ENCODE data around the gene CD99.
A peak's percentile ranks its signal among the peaks of the same experiment; 100 is the strongest.

The CD99 gene

GRCh38 chrX:2690856-2691542 is at the start of gene CD99:
Gene CD99 (plus strand): TSS chrX:2691295. CDS start chrX:2691361, 66 bp downstream.
- DNase-seq (ENCODE audit: low read depth): peak; percentile 92

GRCh38 chrX:2642146-2642545 is 48.9 kb upstream of the CD99 start:
- no peak for DNase-seq (ENCODE audit: low read depth)

- no peak for DNase-seq (ENCODE audit: low read depth)
Measured at GRCh38 chrX:2642791-2643190, 48.3 kb upstream of the CD99 start.

GRCh38 chrX:2643880-2644279 is 47.2 kb upstream of the CD99 start:
- no peak for DNase-seq (ENCODE audit: low read depth)

- no peak for DNase-seq (ENCODE audit: low read depth)
Measured at GRCh38 chrX:2645563-2645962, 45.5 kb upstream of the CD99 start.

- no peak for DNase-seq (ENCODE audit: low read depth)
Measured at GRCh38 chrX:2647627-2648026, 43.5 kb upstream of the CD99 start.

GRCh38 chrX:2650037-2650436 is 41.1 kb upstream of the CD99 start:
- DNase-seq (ENCODE audit: low read depth): no peak

- DNase-seq (ENCODE audit: low read depth): peak; percentile 39
Measured at GRCh38 chrX:2650865-2651264, 40.2 kb upstream of the CD99 start.

- DNase-seq (ENCODE audit: low read depth): no peak
Measured at GRCh38 chrX:2652106-2652505, 39.0 kb upstream of the CD99 start.

GRCh38 chrX:2654436-2655340 is 36.4 kb upstream of the CD99 start:
- no peak for DNase-seq (ENCODE audit: low read depth)

GRCh38 chrX:2656257-2656836 is 34.7 kb upstream of the CD99 start:
- no peak for DNase-seq (ENCODE audit: low read depth)

- DNase-seq (ENCODE audit: low read depth): no peak
Measured at GRCh38 chrX:2657532-2658113, 33.5 kb upstream of the CD99 start.

GRCh38 chrX:2658585-2659292 is 32.4 kb upstream of the CD99 start:
- no peak for DNase-seq (ENCODE audit: low read depth)

GRCh38 chrX:2662586-2662985 is 28.5 kb upstream of the CD99 start:
- no peak for DNase-seq (ENCODE audit: low read depth)

GRCh38 chrX:2664502-2664901 is 26.6 kb upstream of the CD99 start:
- peak; percentile 46 for DNase-seq (ENCODE audit: low read depth)

- no peak for DNase-seq (ENCODE audit: low read depth)
Measured at GRCh38 chrX:2665387-2666304, 25.4 kb upstream of the CD99 start.

GRCh38 chrX:2666491-2666890 is 24.6 kb upstream of the CD99 start:
- no peak for DNase-seq (ENCODE audit: low read depth)

- DNase-seq (ENCODE audit: low read depth): no peak
Measured at GRCh38 chrX:2670978-2671377, 20.1 kb upstream of the CD99 start.

GRCh38 chrX:2672084-2672483 is 19.0 kb upstream of the CD99 start:
- no peak for DNase-seq (ENCODE audit: low read depth)

GRCh38 chrX:2673611-2674010 is 17.5 kb upstream of the CD99 start:
- DNase-seq (ENCODE audit: low read depth): no peak

- peak; percentile 42 for DNase-seq (ENCODE audit: low read depth)
Measured at GRCh38 chrX:2675657-2676200, 15.4 kb upstream of the CD99 start.

All from EH (cell line).